Esophagus squamous epithelium (tissue), 4 donors: Measurements from ENCODE around the gene CHST11.

Experiments
- CTCF ChIP-seq, 6 experiments: fragments of 450-650 bp in 4 of 6; fragments of 200-600 bp in 2 of 6; sonication (generic) in 2 of 6; IDR thresholded peaks; one replicate each; pipeline ENCODE4 v1.5.1; 2016 to 2019; ENCODE audit warnings: antibody characterized with exemption in 6 of 6, mild to moderate bottlenecking in 4 of 6, moderate library complexity in 4 of 6
- POLR2A ChIP-seq, 4 donors: fragments of 450-650 bp; IDR thresholded peaks; one replicate each; pipeline ENCODE4 v1.6.1; 2017; ENCODE audit warnings: antibody characterized with exemption in 4 of 4, mild to moderate bottlenecking in 4 of 4, moderate library complexity in 3 of 4

- no peak for TF ChIP-seq CTCF (IDR thresholded peaks at IDR 0.05)
- TF ChIP-seq POLR2A (IDR thresholded peaks at IDR 0.05): no peak
These were observed 114.6 kb downstream of the CHST11 start for GRCh38 chr12:104571328-104571727.
